T47D (cell line): Measurements from ENCODE around the gene B3GNT2.
"Not testable (repeated sequence)": the region's sequence is repeated elsewhere in the genome, so short reads cannot be mapped to it uniquely, and the experiment has no call there.

ENCODE experiments used
- DNase-seq, 2 experiments: peaks; one replicate each; pipeline versions ENCODE4 v3.0.0 to v3.0.0-alpha.2; 2011 to 2012; ENCODE audit warnings: low read depth in 1 of 2, low spot score in 1 of 2
- JUND ChIP-seq: IDR thresholded peaks from 2 replicates; pipeline ENCODE4 v1.6.1; 2012; ENCODE audit warnings: low read depth
- in situ Hi-C: cut with HindIII; loops from 2 replicates; pipeline ENCODE4 v1.10.0; 2016; ENCODE audit warnings: low sequenced_read_pairs, low pct_unique_long_range_greater_than_20kb

Gene B3GNT2

GRCh38 chr2:62195421-62196277 lies at the start of gene B3GNT2:
Gene B3GNT2 (plus strand): TSS chr2:62196115. CDS start chr2:62222221, 26,106 bp downstream.
- TF ChIP-seq JUND, result no peak
- in situ Hi-C loops, result no loop called here
- DNase-seq, result peak; percentile 74 to 76

- in situ Hi-C loops, DNase-seq: not testable (repeated sequence)
Measured at GRCh38 chr2:62146790-62147189, 49.1 kb upstream of the B3GNT2 start.

- no peak for TF ChIP-seq JUND
Measured at GRCh38 chr2:62147610-62148301, 48.2 kb upstream of the B3GNT2 start.

GRCh38 chr2:62149708-62150107 lies 46.2 kb upstream of the B3GNT2 start:
- no peak for DNase-seq
- in situ Hi-C loops, result no loop called here
- no peak for TF ChIP-seq JUND

More at GRCh38 chr2:62147610-62148301, 48.2 kb upstream of the B3GNT2 start:
- DNase-seq, result no peak
- in situ Hi-C loops, result no loop called here

- no peak for TF ChIP-seq JUND
- in situ Hi-C loops, result no loop called here
- no peak for DNase-seq
Measured at GRCh38 chr2:62150597-62151305, 45.2 kb upstream of the B3GNT2 start.

GRCh38 chr2:62151306-62151638 lies 44.6 kb upstream of the B3GNT2 start:
- in situ Hi-C loops, result no loop called here
- no peak for TF ChIP-seq JUND
- DNase-seq, result no peak

GRCh38 chr2:62152000-62152399 lies 43.9 kb upstream of the B3GNT2 start:
- no peak for DNase-seq
- in situ Hi-C loops, result no loop called here
- no peak for TF ChIP-seq JUND

- DNase-seq, result no peak
- in situ Hi-C loops, result no loop called here
- TF ChIP-seq JUND, result no peak
Measured at GRCh38 chr2:62156861-62157496, 38.9 kb upstream of the B3GNT2 start.

GRCh38 chr2:62158444-62159121 lies 37.3 kb upstream of the B3GNT2 start:
- in situ Hi-C loops, result no loop called here
- TF ChIP-seq JUND, result no peak
- no peak for DNase-seq

GRCh38 chr2:62160691-62161090 lies 35.2 kb upstream of the B3GNT2 start:
- in situ Hi-C loops, DNase-seq: not testable (repeated sequence)

GRCh38 chr2:62163106-62163831 lies 32.6 kb upstream of the B3GNT2 start:
- in situ Hi-C loops, result no loop called here
- no peak for TF ChIP-seq JUND
- DNase-seq, result no peak
